B cell (primary cell): ENCODE results near the gene WRAP73.

ENCODE experiments used
- CTCF ChIP-seq: fragments of 200-600 bp; IDR thresholded peaks from one replicate; pipeline ENCODE4 v1.8.0; 2022; ENCODE audit warnings: antibody characterized with exemption, mild to moderate bottlenecking
- EZH2 ChIP-seq: IDR thresholded peaks from 2 replicates; pipeline ENCODE4 v1.6.1; 2012; ENCODE audit warnings: borderline replicate concordance, low read depth, mild to moderate bottlenecking, moderate library complexity, low read length; ENCODE audit not compliant: insufficient read depth, poor library complexity, severe bottlenecking

- TF ChIP-seq CTCF (no peak), EZH2 (no peak)
Measured at GRCh38 chr1:3672231-3672970, 22.5 kb upstream of the WRAP73 start.
